GM06990 (cell line): ENCODE measurements around the gene MIF4GD.
"Not testable (repeated sequence)": the region's sequence is repeated elsewhere in the genome, so short reads cannot be mapped to it uniquely, and the experiment has no call there.

Experiments
- DNase-seq: peaks from one replicate; pipeline ENCODE4 v3.0.0-alpha.2; 2011; ENCODE audit not compliant: insufficient read length; ENCODE audit errors: extremely low read depth
- H3K27me3 ChIP-seq: replicated peaks from 2 replicates; pipeline ENCODE4 v1.6.0; 2011; ENCODE audit warnings: low read length; ENCODE audit not compliant: control insufficient read depth, insufficient read depth
- H3K36me3 ChIP-seq: 2 replicates; pipeline ENCODE4 v1.5.1; 2011; ENCODE audit warnings: low read length; ENCODE audit not compliant: control insufficient read depth, insufficient read depth
- H3K4me3 ChIP-seq: replicated peaks from 2 replicates; pipeline ENCODE4 v1.5.1; 2011; ENCODE audit warnings: low read depth, mild to moderate bottlenecking, control low read depth, low read length
- TF ChIP-seq, protein P1 (sequence below): IDR thresholded peaks from 2 replicates; pipeline ENCODE4 v1.5.1; 2011; ENCODE audit warnings: low read length, control low read depth, mild to moderate bottlenecking, inconsistent platforms; ENCODE audit not compliant: insufficient read depth, poor library complexity, severe bottlenecking

MIF4GD gene

GRCh38 chr17:75265614-75266315 lies 5.3 kb downstream of the MIF4GD start:
- no peaks in the 10 kb centered on the region for H3K27me3 ChIP-seq
- TF ChIP-seq, protein P1, sequence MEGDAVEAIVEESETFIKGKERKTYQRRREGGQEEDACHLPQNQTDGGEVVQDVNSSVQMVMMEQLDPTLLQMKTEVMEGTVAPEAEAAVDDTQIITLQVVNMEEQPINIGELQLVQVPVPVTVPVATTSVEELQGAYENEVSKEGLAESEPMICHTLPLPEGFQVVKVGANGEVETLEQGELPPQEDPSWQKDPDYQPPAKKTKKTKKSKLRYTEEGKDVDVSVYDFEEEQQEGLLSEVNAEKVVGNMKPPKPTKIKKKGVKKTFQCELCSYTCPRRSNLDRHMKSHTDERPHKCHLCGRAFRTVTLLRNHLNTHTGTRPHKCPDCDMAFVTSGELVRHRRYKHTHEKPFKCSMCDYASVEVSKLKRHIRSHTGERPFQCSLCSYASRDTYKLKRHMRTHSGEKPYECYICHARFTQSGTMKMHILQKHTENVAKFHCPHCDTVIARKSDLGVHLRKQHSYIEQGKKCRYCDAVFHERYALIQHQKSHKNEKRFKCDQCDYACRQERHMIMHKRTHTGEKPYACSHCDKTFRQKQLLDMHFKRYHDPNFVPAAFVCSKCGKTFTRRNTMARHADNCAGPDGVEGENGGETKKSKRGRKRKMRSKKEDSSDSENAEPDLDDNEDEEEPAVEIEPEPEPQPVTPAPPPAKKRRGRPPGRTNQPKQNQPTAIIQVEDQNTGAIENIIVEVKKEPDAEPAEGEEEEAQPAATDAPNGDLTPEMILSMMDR, result no peak
- DNase-seq, result no peak
- H3K36me3 ChIP-seq, result peaks cover 27% of the 10 kb centered on the region
- H3K4me3 ChIP-seq, result no peak overlapping the region

GRCh38 chr17:75263055-75263454 lies 8.0 kb downstream of the MIF4GD start:
- TF ChIP-seq, protein P1, result peak; percentile 7
- no peak for DNase-seq
- Histone ChIP-seq H3K4me3 (no peak overlapping the region), H3K36me3 (peaks cover 30% of the 10 kb centered on the region), H3K27me3 (no peaks in the 10 kb centered on the region)

DNA sequence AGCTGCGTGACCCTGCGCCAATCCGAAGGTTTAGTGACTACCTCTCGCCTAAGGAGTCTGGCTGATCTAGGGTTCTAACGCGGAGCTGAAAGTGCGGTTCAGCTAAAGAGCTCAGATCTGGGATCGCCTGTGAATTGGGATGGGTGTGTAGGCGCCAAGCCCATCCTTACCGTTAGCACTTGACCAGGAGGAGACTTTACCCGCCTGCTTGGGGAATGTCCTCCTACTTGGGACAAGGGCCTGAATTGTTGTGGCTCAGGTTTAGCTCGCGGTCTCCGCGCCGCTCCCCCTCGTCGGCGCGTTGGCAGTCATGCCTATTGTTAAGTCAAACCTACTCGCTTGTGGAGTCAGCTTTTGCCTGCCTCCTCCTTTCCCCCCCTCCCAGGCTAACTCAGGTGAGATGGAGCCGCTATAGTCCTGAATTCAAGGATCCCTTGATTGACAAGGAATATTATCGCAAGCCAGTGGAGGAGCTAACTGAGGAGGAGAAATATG lies 8.9 kb downstream of the MIF4GD start:
- peak overlapping the region; percentile 84 for H3K4me3 ChIP-seq
- DNase-seq, result no peak
- TF ChIP-seq, protein P1, result no peak
- H3K36me3 ChIP-seq, result peaks cover 27% of the 10 kb centered on the region
- H3K27me3 ChIP-seq, result no peaks in the 10 kb centered on the region

DNA sequence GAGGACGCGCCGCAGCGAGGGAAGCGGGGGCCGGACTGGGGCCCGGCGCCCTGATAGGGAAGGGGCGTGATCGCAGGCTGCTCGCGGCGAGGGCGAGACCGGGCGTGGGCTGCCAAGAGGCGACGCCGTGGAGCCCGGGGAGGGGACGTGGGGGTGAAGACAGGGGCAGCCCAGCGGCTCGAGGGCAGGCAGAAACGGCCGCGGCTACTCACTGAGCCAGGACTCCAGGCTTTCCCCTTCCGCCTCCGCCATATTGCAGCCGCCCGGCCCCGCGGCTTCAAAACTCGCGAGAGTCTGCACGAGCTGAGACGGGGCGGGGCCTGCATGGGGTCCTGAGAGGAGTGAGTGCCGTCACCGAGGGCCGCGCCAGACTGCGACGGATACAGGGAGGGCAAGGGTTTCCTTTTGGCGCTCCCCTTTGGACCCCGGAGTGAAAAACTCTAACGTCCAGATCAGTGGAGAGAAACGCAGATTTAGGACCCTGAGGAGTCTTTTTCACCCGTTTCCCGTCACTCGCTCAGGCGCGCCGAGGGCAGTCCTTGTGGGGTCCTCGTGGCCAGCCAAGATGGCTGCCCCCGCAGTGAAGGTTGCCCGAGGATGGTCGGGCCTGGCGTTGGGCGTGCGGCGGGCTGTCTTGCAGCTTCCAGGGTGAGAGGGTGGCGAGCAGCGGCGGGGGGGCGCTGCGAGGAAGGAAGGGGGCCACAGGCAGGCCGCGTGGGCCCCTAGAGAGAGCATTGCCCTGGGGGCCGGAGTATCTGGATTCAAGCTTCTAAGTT lies 9.5 kb downstream of the MIF4GD start, which contains the start of the genes GGA3 and MRPS7:
Gene GGA3, minus strand, starts transcription at position 271 of the 776 bp plus-strand sequence. Its CDS starts 19 bp downstream, at position 252.
Gene MRPS7, plus strand, starts transcription at position 544 of the 776 bp plus-strand sequence. Its CDS starts 22 bp downstream, at position 566.
- TF ChIP-seq, protein P1, result no peak
- peak; percentile 93 for DNase-seq
- peaks cover 21% of the 10 kb centered on the region for H3K36me3 ChIP-seq

DNA sequence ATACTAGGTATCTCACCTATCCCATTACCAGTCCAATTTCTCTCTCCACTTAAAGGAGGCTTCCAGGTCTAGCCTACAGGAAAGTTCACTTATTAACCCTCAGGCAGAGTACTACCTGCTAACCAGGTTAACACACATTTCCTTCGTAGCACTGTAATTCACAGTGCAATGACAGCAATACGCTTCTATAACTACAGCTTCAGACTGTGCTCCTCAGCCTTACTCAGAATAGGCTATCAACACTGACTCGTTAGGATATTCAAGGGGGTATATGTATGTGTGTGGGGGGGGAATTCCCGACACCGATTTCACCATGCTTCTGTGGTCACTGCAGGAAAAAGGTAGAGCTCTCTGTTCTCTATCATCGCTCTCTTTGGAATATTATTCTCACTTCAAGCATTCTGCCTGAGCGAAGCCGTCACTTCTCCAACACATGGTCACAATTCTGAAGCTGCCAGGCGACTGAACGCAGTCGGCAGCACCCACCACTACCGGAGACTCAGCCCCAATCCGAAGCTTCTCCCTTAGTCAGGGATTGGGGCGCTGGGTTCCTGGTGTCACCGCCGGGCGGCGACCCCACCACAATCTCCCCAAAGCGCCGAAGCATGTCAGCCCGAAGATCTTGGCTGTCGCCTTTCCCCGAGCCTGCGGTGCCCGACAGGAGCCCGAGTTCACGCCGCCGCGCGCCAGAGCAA lies 10.2 kb downstream of the MIF4GD start:
- H3K36me3 ChIP-seq, result peaks cover 15% of the 10 kb centered on the region
- H3K27me3 ChIP-seq, result no peaks in the 10 kb centered on the region
- TF ChIP-seq, protein P1, result peak; percentile 27
- peak overlapping the region; percentile 84 for H3K4me3 ChIP-seq
- no peak for DNase-seq

More for the DNA sequence above, 9.5 kb downstream of the MIF4GD start, which contains the start of the genes GGA3 and MRPS7:
- peak within 1 kb of the TSS; percentile 84 for H3K4me3 ChIP-seq
- H3K27me3 ChIP-seq, result no peaks in the 10 kb centered on the region

GRCh38 chr17:75257228-75257627 lies 13.8 kb downstream of the MIF4GD start:
- H3K4me3 ChIP-seq, H3K27me3 ChIP-seq, H3K36me3 ChIP-seq, DNase-seq: not testable (repeated sequence)

DNA sequence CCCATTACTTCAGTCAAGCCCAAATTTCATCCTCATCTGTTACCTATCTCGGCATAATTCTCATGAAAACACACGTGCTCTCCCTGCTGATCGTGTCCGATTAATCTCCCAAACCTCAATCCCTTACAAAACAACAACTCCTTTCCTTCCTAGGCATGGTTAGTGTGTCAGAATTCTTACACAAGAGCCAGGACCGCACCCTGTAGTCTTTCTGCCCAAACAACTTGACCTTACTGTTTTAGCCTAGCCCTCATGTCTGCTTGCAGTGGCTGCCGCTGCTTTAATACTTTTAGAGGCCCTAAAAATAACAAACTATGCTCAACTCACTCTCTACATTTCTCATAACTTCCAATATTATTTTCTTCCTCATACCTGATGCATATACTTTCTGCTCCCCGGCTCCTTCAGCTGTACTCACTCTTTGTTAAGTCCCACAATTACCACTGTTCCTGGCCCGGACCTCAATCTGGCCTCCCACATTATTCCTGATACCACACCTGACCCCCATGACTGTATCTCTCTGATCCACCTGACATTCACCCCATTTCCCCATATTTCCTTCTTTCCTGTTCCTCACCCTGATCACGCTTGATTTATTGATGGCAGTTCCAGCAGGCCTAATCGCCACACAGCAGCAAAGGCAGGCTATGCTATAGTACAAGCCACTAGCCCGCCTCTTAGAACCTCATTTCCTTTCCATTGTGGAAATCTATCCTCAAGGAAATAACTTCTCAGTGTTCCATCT lies 14.9 kb downstream of the MIF4GD start:
- H3K4me3 ChIP-seq, DNase-seq, H3K36me3 ChIP-seq, H3K27me3 ChIP-seq: not testable (repeated sequence)
